Stimulated activated CD8-positive, alpha-beta memory T cell treated with anti-CD3 and anti-CD28 coated beads, Interleukin-7, amount 100 ng/mL, for 24 hours (primary cell): ENCODE results near the gene CENPP.
A peak's percentile ranks its signal among the peaks of the same experiment; 100 is the strongest.

Experiments used
- DNase-seq: peaks from one replicate; pipeline ENCODE4 v3.0.0-alpha.2; 2020; ENCODE audit warnings: low read depth

Gene CENPP

GRCh38 chr9:92660266-92660665 is 334.5 kb downstream of the CENPP start:
- no peak for DNase-seq

DNA sequence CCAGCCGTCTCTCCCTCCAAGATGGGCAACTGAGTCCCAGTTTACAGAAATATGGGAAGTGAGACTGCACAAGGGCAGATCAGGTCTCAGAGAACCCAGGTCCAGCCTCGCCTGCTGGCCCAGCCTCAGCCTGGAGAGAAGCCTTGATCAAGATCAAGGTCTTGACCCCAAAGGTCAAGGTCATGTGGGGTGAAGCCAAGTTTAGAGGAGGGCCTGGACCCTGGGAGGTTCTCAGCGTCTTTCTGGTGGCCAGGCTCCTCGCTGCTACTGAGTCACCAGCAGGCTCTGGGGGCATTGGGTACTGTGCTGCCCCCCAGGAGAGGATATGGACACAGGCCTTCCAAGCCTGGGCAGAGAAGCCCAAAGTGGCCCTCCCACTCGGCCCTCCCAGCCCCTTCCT is 335.4 kb downstream of the CENPP start:
- no peak for DNase-seq

GRCh38 chr9:92661743-92662142 is 336.0 kb downstream of the CENPP start:
- DNase-seq, result no peak

- DNase-seq, result no peak
These were observed 337.4 kb downstream of the CENPP start for GRCh38 chr9:92663126-92663525.

- no peak for DNase-seq
These were observed 338.2 kb downstream of the CENPP start for GRCh38 chr9:92663951-92664350.

DNA sequence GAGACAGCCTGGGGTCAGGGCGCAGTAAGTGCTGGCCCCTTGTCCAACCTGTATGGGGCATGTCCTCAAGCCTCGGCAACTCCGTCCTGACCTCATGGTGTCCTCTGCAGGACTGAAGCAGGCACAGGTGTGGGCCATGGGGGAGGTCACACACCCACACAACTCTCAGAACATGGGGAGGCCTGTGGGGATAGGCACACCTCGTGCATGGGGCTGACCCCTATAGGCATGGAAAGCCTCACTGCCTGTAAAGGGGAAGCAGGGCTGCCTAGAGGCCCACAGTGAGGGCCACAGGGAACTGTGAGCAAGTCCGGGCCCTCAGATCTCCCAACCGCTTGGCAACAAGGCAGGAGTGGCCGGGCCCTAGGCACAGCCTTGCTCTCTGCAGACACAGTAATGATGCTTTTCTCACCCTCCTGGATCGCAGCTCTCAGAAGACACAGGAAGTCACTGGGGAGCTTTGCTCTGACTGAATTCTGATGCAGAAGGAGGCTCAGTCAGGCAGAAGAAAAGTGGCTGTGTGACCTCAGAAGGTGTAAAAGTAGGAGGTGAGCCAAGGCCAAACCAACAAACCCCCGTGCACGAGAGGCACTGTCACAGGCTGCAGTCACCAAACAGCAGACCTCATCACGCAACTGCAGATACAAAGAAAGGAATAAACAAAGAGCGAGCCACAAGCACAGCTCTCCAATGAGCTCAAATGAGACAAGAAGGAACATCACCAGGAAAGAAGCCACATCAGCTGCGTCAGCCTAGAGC is 338.8 kb downstream of the CENPP start:
- DNase-seq, result no peak

- DNase-seq, result no peak
These were observed 340.1 kb downstream of the CENPP start for GRCh38 chr9:92665836-92666235.

- no peak for DNase-seq
These were observed 340.5 kb downstream of the CENPP start for GRCh38 chr9:92666236-92666635.

GRCh38 chr9:92666912-92667532 is 341.3 kb downstream of the CENPP start:
- DNase-seq, result no peak

GRCh38 chr9:92668746-92669526 is 343.2 kb downstream of the CENPP start:
- peak; percentile 15 for DNase-seq

DNA sequence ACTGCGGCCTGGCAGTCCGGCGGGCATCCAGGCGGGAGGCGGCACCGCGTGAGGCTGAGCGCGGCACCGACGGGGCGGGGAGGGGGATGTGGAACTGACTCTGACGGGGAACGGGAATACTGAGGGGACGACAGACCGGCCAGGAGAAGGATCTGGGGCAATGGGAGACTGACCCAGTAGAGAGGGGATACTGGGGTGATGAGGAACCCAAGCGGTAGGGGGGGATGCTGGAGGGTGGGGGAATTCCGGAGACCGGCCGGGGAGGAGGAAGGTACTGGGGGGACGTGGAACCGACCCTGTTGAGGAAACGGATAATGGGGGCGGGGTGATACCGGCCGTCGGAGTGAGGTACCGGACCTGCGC is 343.8 kb downstream of the CENPP start:
- peak; percentile 5 for DNase-seq
